Uterus (tissue), 2 donors: ENCODE measurements around the gene COL6A3.

ENCODE experiments used
- CTCF ChIP-seq, 4 experiments: fragments of 200-600 bp in 2 of 4; fragments of 450-650 bp in 2 of 4; sonication (generic) in 2 of 4; IDR thresholded peaks; one replicate each; pipeline ENCODE4 v1.5.1; 2016 to 2019; ENCODE audit warnings: antibody characterized with exemption in 4 of 4, mild to moderate bottlenecking in 2 of 4, moderate library complexity in 1 of 4
- POLR2A ChIP-seq, 2 donors: fragments of 450-650 bp; IDR thresholded peaks; one replicate each; pipeline ENCODE4 v1.6.1; 2016; ENCODE audit warnings: antibody characterized with exemption in 2 of 2, mild to moderate bottlenecking in 1 of 2, moderate library complexity in 1 of 2

GRCh38 chr2:237354892-237355291 is 59.1 kb downstream of the COL6A3 start:
- TF ChIP-seq CTCF (IDR thresholded peaks at IDR 0.05): no peak
- no peak for TF ChIP-seq POLR2A (IDR thresholded peaks at IDR 0.05)
